ENCODE data around the gene PCYOX1L. TPM values are rescaled to one million over a fixed set of nuclear protein-coding genes. Genes with fewer than 3 reads are reported as not detected.

The PCYOX1L gene
- polyA plus RNA-seq, 1 experiment = 12.8 TPM

GRCh38 chr5:149376711-149377447 lies 19.0 kb downstream of the PCYOX1L start:
- no peaks in the 10 kb centered on the region for H3K36me3 ChIP-seq (ENCODE audit: control insufficient read depth, insufficient read depth, low read length)
- ChIA-PET POLR2A (no interaction called here), CTCF (interaction anchor here (1.4 to 17.0 kb wide), 4 partner anchors 10 to 186 kb away, joined by 3 to 289 read pairs (median 148); no protein-coding TSS in a partner anchor)
- H3K27me3 ChIP-seq (ENCODE audit: control insufficient read depth, insufficient read depth, low read length) = peaks cover 1% of the 10 kb centered on the region; the same call in 1 of the 2 replicates
- TF ChIP-seq CTCF (IDR thresholded peaks at IDR 0.05; ENCODE audit: insufficient read depth, low read depth, low read length) = no peak
- no peak overlapping the region for H3K4me3 ChIP-seq (ENCODE audit: low read depth, low read length)
- no peak for DNase-seq (ENCODE audit: low read depth)

- ChIA-PET CTCF (interaction anchor here (5.5 to 14.2 kb wide), 2 partner anchors 11 to 54 kb away, joined by 39 to 257 read pairs; no protein-coding TSS in a partner anchor), POLR2A (no interaction called here)
- Histone ChIP-seq H3K4me3 (ENCODE audit: low read depth, low read length) (no peak overlapping the region), H3K36me3 (ENCODE audit: control insufficient read depth, insufficient read depth, low read length) (no peaks in the 10 kb centered on the region), H3K27me3 (ENCODE audit: control insufficient read depth, insufficient read depth, low read length) (peaks cover 1% of the 10 kb centered on the region; the same call in 1 of the 2 replicates)
- no peak for TF ChIP-seq CTCF (IDR thresholded peaks at IDR 0.05; ENCODE audit: insufficient read depth, low read depth, low read length)
- no peak for DNase-seq (ENCODE audit: low read depth)
These were observed 20.5 kb downstream of the PCYOX1L start for GRCh38 chr5:149378241-149378820.

GRCh38 chr5:149379177-149379761 lies 21.4 kb downstream of the PCYOX1L start, which contains the start of gene IL17B:
TSS of gene IL17B (minus strand) at chr5:149379292. CDS start at chr5:149379225, 67 bp downstream.
- ChIA-PET CTCF (interaction anchor here (0.8 to 14.2 kb wide), 6 partner anchors 8 to 110 kb away, joined by 3 to 257 read pairs (median 3); no protein-coding TSS in a partner anchor), POLR2A (no interaction called here)

GRCh38 chr5:149379818-149380374 lies 22.1 kb downstream of the PCYOX1L start:
- DNase-seq (ENCODE audit: low read depth) = no peak
- Histone ChIP-seq H3K27me3 (ENCODE audit: control insufficient read depth, insufficient read depth, low read length) (peaks cover 1% of the 10 kb centered on the region; the same call in 1 of the 2 replicates), H3K36me3 (ENCODE audit: control insufficient read depth, insufficient read depth, low read length) (no peaks in the 10 kb centered on the region), H3K4me3 (ENCODE audit: low read depth, low read length) (no peak overlapping the region)
- POLR2A ChIA-PET = no interaction called here
- TF ChIP-seq CTCF (IDR thresholded peaks at IDR 0.05; ENCODE audit: insufficient read depth, low read depth, low read length) = no peak
- CTCF ChIA-PET = interaction anchor here (0.6 to 14.2 kb wide), 6 partner anchors 8 to 62 kb away, joined by 3 to 257 read pairs (median 3); no protein-coding TSS in a partner anchor

More at GRCh38 chr5:149379177-149379761, 21.4 kb downstream of the PCYOX1L start, which contains the start of gene IL17B:
- H3K36me3 ChIP-seq (ENCODE audit: control insufficient read depth, insufficient read depth, low read length) = no peaks in the 10 kb centered on the region
- H3K4me3 ChIP-seq (ENCODE audit: low read depth, low read length) = no peak within 1 kb of the TSS
- no peak for DNase-seq (ENCODE audit: low read depth)
- peaks cover 1% of the 10 kb centered on the region; the same call in 1 of the 2 replicates for H3K27me3 ChIP-seq (ENCODE audit: control insufficient read depth, insufficient read depth, low read length)
- no peak for TF ChIP-seq CTCF (IDR thresholded peaks at IDR 0.05; ENCODE audit: insufficient read depth, low read depth, low read length)
